Endothelial cell of umbilical vein (primary cell): ENCODE measurements around the gene FXYD4.

Experiments
- CTCF ChIP-seq, 2 donors: IDR thresholded peaks; 1 replicate in 1 of 2; 2 replicates in 1 of 2; pipeline ENCODE4 v1.5.1; 2011; ENCODE audit warnings: low read length in 2 of 2, mild to moderate bottlenecking in 2 of 2, moderate library complexity in 2 of 2, control low read depth in 1 of 2, inconsistent platforms in 1 of 2, low read depth in 1 of 2; ENCODE audit not compliant: insufficient read depth in 1 of 2; ENCODE audit errors: extremely low read depth in 1 of 2
- MAX ChIP-seq: IDR thresholded peaks from 2 replicates; pipeline ENCODE4 v1.6.1; 2011; ENCODE audit not compliant: insufficient read depth, insufficient read length
- POLR2A ChIP-seq: IDR thresholded peaks from 2 replicates; pipeline ENCODE4 v1.6.1; 2012; ENCODE audit warnings: low read depth, mild to moderate bottlenecking, control low read depth, low read length
- POLR2AphosphoS5 ChIP-seq: IDR thresholded peaks from 2 replicates; pipeline ENCODE4 v1.6.1; 2012; ENCODE audit warnings: low read depth, mild to moderate bottlenecking, control low read depth, low read length, moderate library complexity; ENCODE audit not compliant: insufficient read depth

GRCh38 chr10:43350156-43350555 lies 21.3 kb upstream of the FXYD4 start:
- TF ChIP-seq CTCF (IDR thresholded peaks at IDR 0.05; ENCODE audit: extremely low read depth in 1 of 2, insufficient read depth in 1 of 2, low read depth in 1 of 2, low read length in 2 of 2) (no peak), MAX (no peak), POLR2AphosphoS5 (no peak), POLR2A (no peak)
